Testis (tissue), 2 donors: ENCODE measurements around the gene DOK5.

ENCODE experiments used
- CTCF ChIP-seq, 3 experiments: fragments of 450-650 bp in 2 of 3; fragments of 200-600 bp in 1 of 3; sonication (generic) in 1 of 3; IDR thresholded peaks; one replicate each; pipeline ENCODE4 v1.5.1; 2016 to 2019; ENCODE audit warnings: antibody characterized with exemption in 3 of 3, mild to moderate bottlenecking in 2 of 3, moderate library complexity in 1 of 3
- POLR2A ChIP-seq: fragments of 450-650 bp; IDR thresholded peaks from one replicate; pipeline ENCODE4 v1.6.1; 2017; ENCODE audit warnings: antibody characterized with exemption, mild to moderate bottlenecking, moderate library complexity

- TF ChIP-seq CTCF (IDR thresholded peaks at IDR 0.05) (no peak), POLR2A (no peak)
Measured at GRCh38 chr20:54678253-54678652, 202.9 kb downstream of the DOK5 start.
